GM18868 (cell line): ENCODE data around the gene HOXD4.

Experiments
- ATAC-seq: cut with Tn5 transposase; IDR thresholded peaks from one replicate; pipeline ENCODE4 v1.9.1; 2021; ENCODE audit warnings: mild to moderate bottlenecking, moderate library complexity; ENCODE audit not compliant: unreplicated experiment

The HOXD4 gene

GRCh38 chr2:176187899-176188773 lies 36.8 kb downstream of the HOXD4 start, which contains the start of gene HOXD1:
TSS of gene HOXD1 (plus strand) at chr2:176188668. CDS start at chr2:176188802, 134 bp downstream.
- no peak for ATAC-seq

GRCh38 chr2:176188774-176189680 lies 37.7 kb downstream of the HOXD4 start:
- ATAC-seq = no peak

- ATAC-seq = no peak
Observed at GRCh38 chr2:176189681-176190641, 38.6 kb downstream of the HOXD4 start.

GRCh38 chr2:176192351-176192750 lies 41.0 kb downstream of the HOXD4 start:
- ATAC-seq = no peak

- no peak for ATAC-seq
Observed at GRCh38 chr2:176193048-176193447, 41.7 kb downstream of the HOXD4 start.

- no peak for ATAC-seq
Observed at GRCh38 chr2:176199902-176200301, 48.6 kb downstream of the HOXD4 start.

- no peak for ATAC-seq
Observed at GRCh38 chr2:176200971-176201370, 49.6 kb downstream of the HOXD4 start.

- no peak for ATAC-seq
Observed at GRCh38 chr2:176202491-176202890, 51.1 kb downstream of the HOXD4 start.
